CD4-positive, alpha-beta T cell (primary cell): Measurements from ENCODE around the gene EFTUD2. TPM values are rescaled to one million over a fixed set of nuclear protein-coding genes. Genes with fewer than 3 reads are reported as not detected.

Experiments used
- ATAC-seq: fragments of 200-7000 bp; cut with Tn5 transposase; one replicate; pipeline ENCODE4 v1.10.0; 2022; ENCODE audit warnings: mild to moderate bottlenecking; ENCODE audit not compliant: poor library complexity
- CTCF ChIA-PET: fragments of 350-600 bp; sonication (Branson Sonifier 250); formaldehyde crosslinking; loops from one replicate; lab custom pipeline; 2021; ENCODE audit warnings: antibody characterized with exemption, inconsistent platforms; lab: Charles Lee
- POLR2A ChIA-PET: fragments of 350-600 bp; sonication (Branson Sonifier 250); formaldehyde crosslinking; loops from one replicate; lab custom pipeline; 2021; ENCODE audit warnings: antibody characterized with exemption, inconsistent platforms; lab: Charles Lee
- DNase-seq, 14 experiments: peaks; one replicate each; pipeline ENCODE4 v3.0.0-alpha.2; 2013 to 2020; ENCODE audit warnings: mixed read lengths in 2 of 14
- H3K27ac ChIP-seq, 2 donors: one replicate each; pipeline versions ENCODE4 v1.5.1 to v1.7.0; 2013; ENCODE audit warnings: low read length in 2 of 2, low read depth in 1 of 2, mild to moderate bottlenecking in 1 of 2
- H3K27me3 ChIP-seq, 2 experiments: 1 replicate in 1 of 2; 2 replicates in 1 of 2; pipeline versions ENCODE4 v1.6.1 to v1.7.0; 2013; ENCODE audit warnings: low read length in 2 of 2, control low read depth in 1 of 2, mild to moderate bottlenecking in 1 of 2, moderate library complexity in 1 of 2; ENCODE audit not compliant: insufficient read depth in 2 of 2, control insufficient read depth in 1 of 2
- H3K36me3 ChIP-seq: one replicate; pipeline ENCODE4 v1.6.1; 2013; ENCODE audit warnings: low read length, control low read depth; ENCODE audit not compliant: insufficient read depth
- H3K4me1 ChIP-seq: one replicate; pipeline ENCODE4 v1.6.1; 2013; ENCODE audit warnings: low read length, control low read depth; ENCODE audit not compliant: insufficient read depth
- H3K4me3 ChIP-seq: one replicate; pipeline ENCODE4 v1.5.1; 2013; ENCODE audit warnings: mild to moderate bottlenecking, low read length, moderate library complexity
- H3K9me3 ChIP-seq, 2 experiments: 1 replicate in 1 of 2; 2 replicates in 1 of 2; pipeline versions ENCODE4 v1.6.1 to v1.7.0; 2013; ENCODE audit warnings: low read length in 2 of 2, mild to moderate bottlenecking in 2 of 2, control low read depth in 1 of 2, moderate library complexity in 1 of 2; ENCODE audit not compliant: control insufficient read depth in 1 of 2, insufficient read depth in 1 of 2
- H3K27ac Mint-ChIP-seq: one replicate; pipeline ENCODE4 v1.8.0; 2020; ENCODE audit warnings: mixed read lengths
- H3K27me3 Mint-ChIP-seq: one replicate; pipeline ENCODE4 v1.8.0; 2021; ENCODE audit warnings: mixed read lengths
- H3K36me3 Mint-ChIP-seq: one replicate; pipeline ENCODE4 v1.8.0; 2021; ENCODE audit warnings: low read depth, mixed read lengths
- H3K4me1 Mint-ChIP-seq: one replicate; pipeline ENCODE4 v1.8.0; 2021; ENCODE audit warnings: low read depth, mixed read lengths
- H3K4me3 Mint-ChIP-seq: one replicate; pipeline ENCODE4 v1.8.0; 2020; ENCODE audit warnings: mild to moderate bottlenecking, mixed read lengths
- H3K9me3 Mint-ChIP-seq: one replicate; pipeline ENCODE4 v1.8.0; 2020; ENCODE audit warnings: mixed read lengths
- intact Hi-C, 2 experiments: fragments of 100-400 bp; cut with DNase I in 1 of 2; cut with micrococcal nuclease in 1 of 2; formaldehyde crosslinking; loops; one replicate each; pipeline versions ENCODE4 v1.15.1 to v1.9.0; 2023 to 2025; cut with DNase I, micrococcal nuclease
- total RNA-seq, 174 experiments: library from RNA in 2 of 174; stranded (reverse) in 2 of 174; gene quantifications; one replicate each; pipeline ENCODE4 v1.2.3 and lab custom pipeline; 2021 to 2026
- TF ChIP-seq, protein P1 (sequence below): fragments of 200-600 bp; IDR thresholded peaks from one replicate; pipeline ENCODE4 v1.8.0; 2022; ENCODE audit warnings: antibody characterized with exemption, mild to moderate bottlenecking

The EFTUD2 gene
- total RNA-seq, 2 experiments from 2014 or later: 105 to 112 TPM

DNA sequence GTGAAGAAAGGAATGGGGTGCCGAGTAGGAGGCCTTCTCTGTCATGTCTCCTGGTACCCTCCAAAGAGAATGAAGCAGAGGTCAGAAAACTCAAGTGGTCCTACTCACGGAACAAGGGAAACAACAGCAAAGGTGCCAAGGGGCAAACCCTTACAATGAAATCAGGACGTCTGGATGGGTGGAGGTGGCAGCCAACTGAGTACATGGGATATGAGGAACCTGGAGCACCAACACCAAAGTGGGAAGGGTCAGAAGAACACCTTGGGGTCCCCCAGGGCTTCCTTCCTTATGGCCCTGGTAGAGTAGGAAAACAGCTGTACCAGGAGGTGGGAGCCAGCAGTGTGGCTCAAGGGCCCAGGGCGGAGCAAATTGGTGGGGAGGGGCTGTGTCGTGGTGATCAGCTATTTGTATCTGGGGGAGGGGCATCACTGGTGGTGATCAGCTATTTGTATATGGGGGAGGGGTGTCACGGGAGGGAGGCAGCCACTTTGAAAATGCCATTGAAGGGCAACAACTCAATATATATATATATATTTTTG is 50.9 kb downstream of the EFTUD2 start:
- Histone ChIP-seq H3K9me3 (no peaks in the 10 kb centered on the region), H3K4me1 (no peaks in the 10 kb centered on the region), H3K36me3 (peaks cover 29% of the 10 kb centered on the region), H3K27me3 (no peaks in the 10 kb centered on the region), H3K27ac (no peak overlapping the region), H3K4me3 (no peak overlapping the region)
- H3K27me3 Mint-ChIP-seq: no peaks in the 10 kb centered on the region
- CTCF ChIA-PET: no interaction called here
- TF ChIP-seq, protein P1, sequence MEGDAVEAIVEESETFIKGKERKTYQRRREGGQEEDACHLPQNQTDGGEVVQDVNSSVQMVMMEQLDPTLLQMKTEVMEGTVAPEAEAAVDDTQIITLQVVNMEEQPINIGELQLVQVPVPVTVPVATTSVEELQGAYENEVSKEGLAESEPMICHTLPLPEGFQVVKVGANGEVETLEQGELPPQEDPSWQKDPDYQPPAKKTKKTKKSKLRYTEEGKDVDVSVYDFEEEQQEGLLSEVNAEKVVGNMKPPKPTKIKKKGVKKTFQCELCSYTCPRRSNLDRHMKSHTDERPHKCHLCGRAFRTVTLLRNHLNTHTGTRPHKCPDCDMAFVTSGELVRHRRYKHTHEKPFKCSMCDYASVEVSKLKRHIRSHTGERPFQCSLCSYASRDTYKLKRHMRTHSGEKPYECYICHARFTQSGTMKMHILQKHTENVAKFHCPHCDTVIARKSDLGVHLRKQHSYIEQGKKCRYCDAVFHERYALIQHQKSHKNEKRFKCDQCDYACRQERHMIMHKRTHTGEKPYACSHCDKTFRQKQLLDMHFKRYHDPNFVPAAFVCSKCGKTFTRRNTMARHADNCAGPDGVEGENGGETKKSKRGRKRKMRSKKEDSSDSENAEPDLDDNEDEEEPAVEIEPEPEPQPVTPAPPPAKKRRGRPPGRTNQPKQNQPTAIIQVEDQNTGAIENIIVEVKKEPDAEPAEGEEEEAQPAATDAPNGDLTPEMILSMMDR: no peak
- intact Hi-C loops: no loop called here
- ATAC-seq: no peak
- no peak overlapping the region for H3K27ac Mint-ChIP-seq
- H3K36me3 Mint-ChIP-seq: peaks cover 36% of the 10 kb centered on the region
- no peak for DNase-seq
- H3K4me3 Mint-ChIP-seq: no peak overlapping the region
- no peaks in the 10 kb centered on the region for H3K9me3 Mint-ChIP-seq
- no peaks in the 10 kb centered on the region for H3K4me1 Mint-ChIP-seq
- POLR2A ChIA-PET: no interaction called here

DNA sequence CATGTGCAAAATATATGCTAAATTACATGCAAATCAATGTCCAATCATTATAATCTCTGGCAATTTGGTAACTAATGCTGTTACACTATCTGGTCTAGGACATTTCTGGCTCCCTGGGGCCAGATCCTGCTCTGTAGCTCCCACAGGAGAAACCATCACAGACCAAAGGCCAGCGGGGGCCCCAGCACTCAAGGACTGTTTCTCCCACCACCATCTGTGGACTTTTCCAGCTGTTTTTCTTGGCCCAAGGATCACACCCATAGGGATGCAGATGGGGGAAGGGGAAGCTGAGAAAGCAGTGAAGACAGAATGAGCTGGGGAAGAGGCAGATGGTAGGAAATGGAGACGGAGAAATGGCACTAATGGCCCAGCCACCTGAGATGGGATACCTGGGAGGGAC is 51.7 kb downstream of the EFTUD2 start, which contains the start of gene HIGD1B:
TSS of gene HIGD1B (plus strand) at position 298 of the 400 bp plus-strand sequence. CDS start 270 bp downstream, outside the sequence.
- Mint-ChIP-seq H3K27me3 (no peaks in the 10 kb centered on the region), H3K4me3 (no peak within 1 kb of the TSS), H3K9me3 (no peaks in the 10 kb centered on the region), H3K36me3 (peaks cover 28% of the 10 kb centered on the region), H3K27ac (no peak within 1 kb of the TSS), H3K4me1 (no peaks in the 10 kb centered on the region)
- ATAC-seq: no peak
- ChIA-PET CTCF (no interaction called here), POLR2A (no interaction called here)
- no peak within 1 kb of the TSS for H3K27ac ChIP-seq
- no peaks in the 10 kb centered on the region for H3K9me3 ChIP-seq
- H3K36me3 ChIP-seq: peaks cover 23% of the 10 kb centered on the region
- DNase-seq: no peak
- TF ChIP-seq, protein P1: no peak
- intact Hi-C loops: no loop called here
- no peaks in the 10 kb centered on the region for H3K27me3 ChIP-seq
- H3K4me3 ChIP-seq: no peak within 1 kb of the TSS
- H3K4me1 ChIP-seq: no peaks in the 10 kb centered on the region

DNA sequence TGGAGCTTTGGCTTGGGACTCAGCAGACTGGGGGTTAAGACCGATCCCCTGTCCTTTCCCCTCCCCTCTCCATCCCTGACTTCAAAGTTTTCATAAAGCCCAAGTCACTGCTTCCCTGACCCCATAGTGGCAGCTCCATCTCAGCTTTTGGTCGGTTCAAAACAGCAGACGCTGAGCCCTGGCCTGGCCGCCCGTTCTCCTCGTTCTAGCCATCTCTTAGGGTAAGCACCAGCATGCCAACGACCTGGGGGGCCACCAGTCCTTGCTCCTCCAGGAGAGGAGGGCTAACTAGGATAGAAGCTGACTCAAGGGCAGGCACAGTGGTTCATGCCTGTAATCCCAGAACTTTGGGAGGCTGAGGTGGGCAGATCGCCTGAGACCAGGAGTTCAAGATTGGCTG is 53.0 kb downstream of the EFTUD2 start:
- no peaks in the 10 kb centered on the region for H3K27me3 Mint-ChIP-seq
- peaks cover 16% of the 10 kb centered on the region for H3K36me3 Mint-ChIP-seq
- H3K4me1 Mint-ChIP-seq: no peaks in the 10 kb centered on the region
- Histone ChIP-seq H3K27me3 (no peaks in the 10 kb centered on the region), H3K36me3 (peaks cover 13% of the 10 kb centered on the region), H3K4me1 (no peaks in the 10 kb centered on the region), H3K4me3 (no peak overlapping the region), H3K27ac (no peak overlapping the region), H3K9me3 (no peaks in the 10 kb centered on the region)
- TF ChIP-seq, protein P1: no peak
- CTCF ChIA-PET: no interaction called here
- no peaks in the 10 kb centered on the region for H3K9me3 Mint-ChIP-seq
- ATAC-seq (no peak), DNase-seq (no peak)
- POLR2A ChIA-PET: interaction anchor here (0.5 kb wide), 1 partner anchor 44 kb away, joined by 3 read pairs; no protein-coding TSS in a partner anchor
- intact Hi-C loops: no loop called here
- H3K27ac Mint-ChIP-seq: no peak overlapping the region
- H3K4me3 Mint-ChIP-seq: no peak overlapping the region
